Measurements from ENCODE around the gene ZMPSTE24. TPM values are rescaled to one million over a fixed set of nuclear protein-coding genes. Genes with fewer than 3 reads are reported as not detected.

Gene ZMPSTE24
- total RNA-seq, 1 experiment from 2014 or later: 65.4 TPM

GRCh38 chr1:40240390-40240789 lies 17.6 kb upstream of the ZMPSTE24 start:
- Histone ChIP-seq H3K9me3 (ENCODE audit: control insufficient read depth, insufficient read depth, low read depth, low read length) (no peaks in the 10 kb centered on the region), H3K4me1 (ENCODE audit: control insufficient read depth, insufficient read depth, low read length) (no peaks in the 10 kb centered on the region), H3K27ac (ENCODE audit: low read length) (no peak overlapping the region), H3K36me3 (ENCODE audit: control insufficient read depth, insufficient read depth, low read length) (peaks cover 25% of the 10 kb centered on the region), H3K4me3 (ENCODE audit: low read depth in 2 of 2, low read length in 2 of 2) (no peak overlapping the region), H3K27me3 (ENCODE audit: control insufficient read depth, insufficient read depth, low read length) (no peaks in the 10 kb centered on the region)
- TF ChIP-seq TCF7L2 (IDR thresholded peaks at IDR 0.05; ENCODE audit: low read depth, low read length): no peak
- no peak for TF ChIP-seq REST (IDR thresholded peaks at IDR 0.05; ENCODE audit: insufficient read depth in 1 of 2, low read depth in 2 of 2, low read length in 1 of 2)
- no peak for TF ChIP-seq CTCF (IDR thresholded peaks at IDR 0.05)
- TF ChIP-seq POLR2AphosphoS5 (IDR thresholded peaks at IDR 0.05; ENCODE audit: low read depth, low read length): no peak
- TF ChIP-seq SIN3A (IDR thresholded peaks at IDR 0.05; ENCODE audit: borderline replicate concordance, insufficient read depth, low read depth, low read length): no peak
- intact Hi-C loops (cut with micrococcal nuclease; ENCODE audit: unreplicated experiment) (no loop called here), in situ Hi-C loops (cut with HindIII; ENCODE audit: low pct_unique_long_range_greater_than_20kb, low sequenced_read_pairs) (no loop called here)
- ATAC-seq: no peak
- ChIA-PET CTCF (no interaction called here), POLR2A (no interaction called here)
- DNase-seq (ENCODE audit: low read depth, low spot score): no peak
- no TSS peak for BruUV-seq (replicated peaks)

DNA sequence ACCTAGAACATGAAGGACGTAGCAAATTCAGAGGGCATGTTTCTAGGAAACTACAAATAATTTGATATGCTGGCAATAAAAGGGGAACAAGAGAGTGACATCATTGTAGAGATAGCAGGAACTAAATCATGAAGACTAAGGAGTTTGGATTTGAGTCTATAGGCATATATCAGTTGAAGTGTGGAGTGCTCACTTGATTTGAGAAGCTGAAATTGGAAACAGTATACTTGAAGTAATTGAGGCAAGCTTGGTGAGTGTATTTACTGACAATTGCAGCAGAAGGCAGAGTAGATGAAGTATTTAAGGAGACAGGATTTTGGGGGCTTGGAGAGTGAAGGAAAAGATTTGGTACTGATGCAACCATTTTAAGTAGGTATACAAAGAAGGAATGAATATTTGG lies 16.7 kb upstream of the ZMPSTE24 start:
- no peaks in the 10 kb centered on the region for H3K4me1 ChIP-seq (ENCODE audit: control insufficient read depth, insufficient read depth, low read length)
- in situ Hi-C loops (cut with HindIII; ENCODE audit: low pct_unique_long_range_greater_than_20kb, low sequenced_read_pairs) (no loop called here), intact Hi-C loops (cut with micrococcal nuclease; ENCODE audit: unreplicated experiment) (no loop called here)
- ATAC-seq (no peak), DNase-seq (ENCODE audit: low read depth, low spot score) (no peak)
- no TSS peak for BruUV-seq (replicated peaks)
- CTCF ChIA-PET: interaction anchor here (0.6 kb wide), 1 partner anchor 94 kb away, joined by 5 read pairs; no protein-coding TSS in a partner anchor
- POLR2A ChIA-PET: interaction anchor here (0.6 kb wide), 1 partner anchor 157 kb away, joined by 3 read pairs; no protein-coding TSS in a partner anchor
- H3K4me3 ChIP-seq (ENCODE audit: low read depth in 2 of 2, low read length in 2 of 2): no peak overlapping the region
- H3K27me3 ChIP-seq (ENCODE audit: control insufficient read depth, insufficient read depth, low read length): no peaks in the 10 kb centered on the region
- TF ChIP-seq CTCF (IDR thresholded peaks at IDR 0.05): no peak
- TF ChIP-seq TCF7L2 (IDR thresholded peaks at IDR 0.05; ENCODE audit: low read depth, low read length): no peak
- no peak for TF ChIP-seq SIN3A (IDR thresholded peaks at IDR 0.05; ENCODE audit: borderline replicate concordance, insufficient read depth, low read depth, low read length)
- no peak for TF ChIP-seq POLR2AphosphoS5 (IDR thresholded peaks at IDR 0.05; ENCODE audit: low read depth, low read length)
- TF ChIP-seq REST (IDR thresholded peaks at IDR 0.05; ENCODE audit: insufficient read depth in 1 of 2, low read depth in 2 of 2, low read length in 1 of 2): no peak
- peaks cover 16% of the 10 kb centered on the region for H3K36me3 ChIP-seq (ENCODE audit: control insufficient read depth, insufficient read depth, low read length)
- H3K9me3 ChIP-seq (ENCODE audit: control insufficient read depth, insufficient read depth, low read depth, low read length): no peaks in the 10 kb centered on the region
- no peak overlapping the region for H3K27ac ChIP-seq (ENCODE audit: low read length)
